Gastrocnemius medialis (tissue), 4 donors: ENCODE measurements around the gene PTGR3.

ENCODE experiments used
- POLR2A ChIP-seq, 2 donors: fragments of 450-650 bp; IDR thresholded peaks; one replicate each; pipeline ENCODE4 v1.6.1; 2017; ENCODE audit warnings: antibody characterized with exemption in 2 of 2, mild to moderate bottlenecking in 2 of 2, moderate library complexity in 2 of 2
- TF ChIP-seq, protein P1 (sequence below), 5 experiments: fragments of 450-650 bp in 3 of 5; fragments of 200-600 bp in 2 of 5; sonication (generic) in 2 of 5; IDR thresholded peaks in 4 of 5; conservative IDR thresholded peaks in 1 of 5; 1 replicate in 4 of 5; 2 replicates in 1 of 5; pipeline ENCODE4 v1.5.1; 2016 to 2019; ENCODE audit warnings: antibody characterized with exemption in 5 of 5, mild to moderate bottlenecking in 3 of 5, moderate library complexity in 3 of 5

- no peak for TF ChIP-seq POLR2A (IDR thresholded peaks at IDR 0.05)
- TF ChIP-seq, protein P1, sequence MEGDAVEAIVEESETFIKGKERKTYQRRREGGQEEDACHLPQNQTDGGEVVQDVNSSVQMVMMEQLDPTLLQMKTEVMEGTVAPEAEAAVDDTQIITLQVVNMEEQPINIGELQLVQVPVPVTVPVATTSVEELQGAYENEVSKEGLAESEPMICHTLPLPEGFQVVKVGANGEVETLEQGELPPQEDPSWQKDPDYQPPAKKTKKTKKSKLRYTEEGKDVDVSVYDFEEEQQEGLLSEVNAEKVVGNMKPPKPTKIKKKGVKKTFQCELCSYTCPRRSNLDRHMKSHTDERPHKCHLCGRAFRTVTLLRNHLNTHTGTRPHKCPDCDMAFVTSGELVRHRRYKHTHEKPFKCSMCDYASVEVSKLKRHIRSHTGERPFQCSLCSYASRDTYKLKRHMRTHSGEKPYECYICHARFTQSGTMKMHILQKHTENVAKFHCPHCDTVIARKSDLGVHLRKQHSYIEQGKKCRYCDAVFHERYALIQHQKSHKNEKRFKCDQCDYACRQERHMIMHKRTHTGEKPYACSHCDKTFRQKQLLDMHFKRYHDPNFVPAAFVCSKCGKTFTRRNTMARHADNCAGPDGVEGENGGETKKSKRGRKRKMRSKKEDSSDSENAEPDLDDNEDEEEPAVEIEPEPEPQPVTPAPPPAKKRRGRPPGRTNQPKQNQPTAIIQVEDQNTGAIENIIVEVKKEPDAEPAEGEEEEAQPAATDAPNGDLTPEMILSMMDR (IDR thresholded peaks at IDR 0.05 in 4 of 5, conservative IDR thresholded peaks at IDR 0.05 in 1 of 5), result no peak
Observed at GRCh38 chr18:75167759-75168618, 41.0 kb downstream of the PTGR3 start.
